Measurements from ENCODE around the gene C1orf232. TPM values are rescaled to one million over a fixed set of nuclear protein-coding genes. Genes with fewer than 3 reads are reported as not detected.

Gene C1orf232
- total RNA-seq, 1 experiment from 2014 or later, result not detected

DNA sequence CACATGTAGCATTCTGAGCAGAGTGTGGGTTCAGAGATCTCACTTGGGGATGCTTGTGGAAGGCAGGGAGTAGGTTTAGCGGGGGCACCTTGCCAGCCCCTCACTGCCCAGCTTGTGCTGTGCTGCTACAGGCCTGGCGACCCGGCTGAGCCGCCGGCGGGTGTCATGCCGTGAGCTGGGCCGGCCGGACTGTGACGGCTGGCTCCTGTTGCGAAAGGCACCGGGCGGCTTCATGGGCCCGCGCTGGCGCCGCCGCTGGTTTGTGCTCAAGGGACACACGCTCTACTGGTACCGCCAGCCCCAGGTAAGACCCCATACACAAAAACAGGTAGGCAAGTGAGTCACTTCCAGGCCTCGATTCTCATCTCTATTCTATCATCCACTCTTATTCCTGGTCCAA is 16.1 kb upstream of the C1orf232 start:
- H2BK120ac ChIP-seq (ENCODE audit: low read depth, low read length, poor library complexity, severe bottlenecking), result no peak overlapping the region
- H2AFZ ChIP-seq (ENCODE audit: low read length), result no peak overlapping the region
- H2BK12ac ChIP-seq (ENCODE audit: insufficient read length, low read depth, low read length), result no peak overlapping the region
- no peak overlapping the region for H3K56ac ChIP-seq (ENCODE audit: insufficient read length, low read depth, low read length)
- peaks cover under 1 to 4% of the 10 kb centered on the region in 2 experiments; a peak in 3 of 4 replicates for H3K4me1 Mint-ChIP-seq
- no peaks in the 10 kb centered on the region for H3K79me1 ChIP-seq (ENCODE audit: insufficient read depth, low read depth, low read length, poor library complexity, severe bottlenecking)
- no peaks in the 10 kb centered on the region for H3K4me1 ChIP-seq (ENCODE audit: insufficient read depth, low read length)
- no peaks in the 10 kb centered on the region for H3K9me3 Mint-ChIP-seq
- H3K14ac ChIP-seq (ENCODE audit: insufficient read depth, low read length), result no peak overlapping the region
- no peaks in the 10 kb centered on the region for H3K27me3 ChIP-seq (ENCODE audit: insufficient read depth, low read length)
- DNase-seq, result no peak
- no peak overlapping the region for H3K4me3 Mint-ChIP-seq
- H3K9me3 ChIP-seq (ENCODE audit: control insufficient read depth, low read depth, low read length), result no peaks in the 10 kb centered on the region
- H2BK20ac ChIP-seq (ENCODE audit: low read depth, low read length, poor library complexity, severe bottlenecking), result no peak overlapping the region
- no peak overlapping the region for H2AK5ac ChIP-seq (ENCODE audit: insufficient read length, low read length)
- H3K79me2 ChIP-seq (ENCODE audit: insufficient read depth, low read length), result no peaks in the 10 kb centered on the region
- H4K8ac ChIP-seq (replicated peaks; ENCODE audit: insufficient read length, low read depth, low read length), result no peak overlapping the region
- no CpG with 5 or more reads among the region's 21 CpGs for WGBS (ENCODE audit: extremely low coverage, insufficient read length, low lambda C conversion rate)
- no peak overlapping the region for H3T11ph ChIP-seq (ENCODE audit: low read length)
- H3K27ac Mint-ChIP-seq, result no peak overlapping the region
- H3K4ac ChIP-seq (ENCODE audit: low read depth, low read length), result no peak overlapping the region
- H3K27me3 Mint-ChIP-seq (ENCODE audit: low read depth), result no peaks in the 10 kb centered on the region
- no peaks in the 10 kb centered on the region for H4K20me1 ChIP-seq (ENCODE audit: control insufficient read depth, insufficient read depth, insufficient read length)
- no peak overlapping the region for H4K5ac ChIP-seq (ENCODE audit: insufficient read length, low read depth, low read length)
- H3K4me2 ChIP-seq (ENCODE audit: insufficient read depth, insufficient read length, low read length), result no peak overlapping the region
- no peak overlapping the region for H2BK15ac ChIP-seq (ENCODE audit: low read depth, low read length)
- no peak overlapping the region for H3K9ac ChIP-seq (ENCODE audit: extremely low read depth, insufficient read length, low read length)
- H4K91ac ChIP-seq (ENCODE audit: insufficient read length, low read depth, low read length), result no peak overlapping the region
- no peak overlapping the region for H3K27ac ChIP-seq (ENCODE audit: insufficient read length, low read depth, low read length)
- no peak overlapping the region for H3K18ac ChIP-seq (ENCODE audit: insufficient read length, low read depth, low read length)
- TF ChIP-seq, protein P1, sequence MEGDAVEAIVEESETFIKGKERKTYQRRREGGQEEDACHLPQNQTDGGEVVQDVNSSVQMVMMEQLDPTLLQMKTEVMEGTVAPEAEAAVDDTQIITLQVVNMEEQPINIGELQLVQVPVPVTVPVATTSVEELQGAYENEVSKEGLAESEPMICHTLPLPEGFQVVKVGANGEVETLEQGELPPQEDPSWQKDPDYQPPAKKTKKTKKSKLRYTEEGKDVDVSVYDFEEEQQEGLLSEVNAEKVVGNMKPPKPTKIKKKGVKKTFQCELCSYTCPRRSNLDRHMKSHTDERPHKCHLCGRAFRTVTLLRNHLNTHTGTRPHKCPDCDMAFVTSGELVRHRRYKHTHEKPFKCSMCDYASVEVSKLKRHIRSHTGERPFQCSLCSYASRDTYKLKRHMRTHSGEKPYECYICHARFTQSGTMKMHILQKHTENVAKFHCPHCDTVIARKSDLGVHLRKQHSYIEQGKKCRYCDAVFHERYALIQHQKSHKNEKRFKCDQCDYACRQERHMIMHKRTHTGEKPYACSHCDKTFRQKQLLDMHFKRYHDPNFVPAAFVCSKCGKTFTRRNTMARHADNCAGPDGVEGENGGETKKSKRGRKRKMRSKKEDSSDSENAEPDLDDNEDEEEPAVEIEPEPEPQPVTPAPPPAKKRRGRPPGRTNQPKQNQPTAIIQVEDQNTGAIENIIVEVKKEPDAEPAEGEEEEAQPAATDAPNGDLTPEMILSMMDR (conservative IDR thresholded peaks at IDR 0.05), result no peak
- H3K36me3 Mint-ChIP-seq (ENCODE audit: insufficient read depth in 1 of 3, low read depth in 3 of 3), result peaks cover 5 to 46% (median 26%) of the 10 kb centered on the region in 3 experiments; a peak in 5 of 7 replicates
- no peak overlapping the region for H3K23ac ChIP-seq (ENCODE audit: insufficient read length, low read depth, low read length)
- no peak overlapping the region for H2BK5ac ChIP-seq (ENCODE audit: insufficient read length, low read length)
- no peaks in the 10 kb centered on the region for H3K23me2 ChIP-seq (ENCODE audit: insufficient read length, low read depth, low read length, poor library complexity, severe bottlenecking)

Measured in H9 (cell line).